Left ventricle myocardium superior (tissue), 1 donor: Measurements from ENCODE around the gene TSC2. TPM values are rescaled to one million over a fixed set of nuclear protein-coding genes. Genes with fewer than 3 reads are reported as not detected.
A peak's percentile ranks its signal among the peaks of the same experiment; 100 is the strongest.
"Not testable (repeated sequence)": the region's sequence is repeated elsewhere in the genome, so short reads cannot be mapped to it uniquely, and the experiment has no call there.

Experiments used
- ATAC-seq: fragments of 200-7000 bp; cut with Tn5 transposase; one replicate; pipeline ENCODE4 v1.9.1; 2020; ENCODE audit warnings: mild to moderate bottlenecking, moderate library complexity
- DNase-seq: peaks from one replicate; pipeline ENCODE4 v3.0.0-alpha.2; 2020
- intact Hi-C: fragments of 100-400 bp; cut with micrococcal nuclease; formaldehyde crosslinking; loops from one replicate; pipeline ENCODE4 v1.11.0; 2022
- total RNA-seq: library from RNA; stranded (reverse); fragmentation: NEBNext Ultra II Directional; extraction: Animal tissue kit (Norgen Biotek cat#: 25700); gene quantifications from one replicate; pipeline ENCODE4 v1.2.1, GENCODE V29; 2021
- donor health status: DM: no; HTN: yes; CAD: no; lungs with severe emphysema.

Gene TSC2
- total RNA-seq, 1 donor from 2014 or later: 83.0 TPM

GRCh38 chr16:2089706-2090480 is 42.1 kb downstream of the TSC2 start:
- DNase-seq: no peak
- intact Hi-C loops: no loop called here
- ATAC-seq: no peak

- DNase-seq (peak; percentile 67), ATAC-seq (peak; percentile 47)
- intact Hi-C loops: no loop called here
These were observed 42.6 kb downstream of the TSC2 start for GRCh38 chr16:2090481-2090776.

GRCh38 chr16:2090777-2091546 is 43.2 kb downstream of the TSC2 start:
- DNase-seq (peak; percentile 76), ATAC-seq (peak; percentile 66)
- intact Hi-C loops: no loop called here

GRCh38 chr16:2091547-2092255 is 43.9 kb downstream of the TSC2 start:
- ATAC-seq: no peak
- DNase-seq: no peak
- intact Hi-C loops: no loop called here

GRCh38 chr16:2092256-2092620 is 44.5 kb downstream of the TSC2 start:
- intact Hi-C loops: no loop called here
- ATAC-seq (no peak), DNase-seq (no peak)

- DNase-seq: no peak
- no peak for ATAC-seq
- intact Hi-C loops: no loop called here
These were observed 45.1 kb downstream of the TSC2 start for GRCh38 chr16:2092866-2093265.

GRCh38 chr16:2093793-2094192 is 46.0 kb downstream of the TSC2 start:
- no peak for ATAC-seq
- no peak for DNase-seq
- intact Hi-C loops: no loop called here

- DNase-seq (no peak), ATAC-seq (no peak)
- intact Hi-C loops: no loop called here
These were observed 47.6 kb downstream of the TSC2 start for GRCh38 chr16:2095315-2095853.

- no peak for DNase-seq
- intact Hi-C loops: no loop called here
- ATAC-seq: no peak
These were observed 48.3 kb downstream of the TSC2 start for GRCh38 chr16:2095918-2096582.

- ATAC-seq: peak; percentile 10
- intact Hi-C loops: no loop called here
- DNase-seq: no peak
These were observed 49.2 kb downstream of the TSC2 start for GRCh38 chr16:2096853-2097595.

GRCh38 chr16:2097689-2098088 is 49.9 kb downstream of the TSC2 start:
- DNase-seq, intact Hi-C loops, ATAC-seq: not testable (repeated sequence)

- intact Hi-C loops, DNase-seq, ATAC-seq: not testable (repeated sequence)
These were observed 53.8 kb downstream of the TSC2 start for GRCh38 chr16:2101581-2101980.

- ATAC-seq: no peak
- DNase-seq: no peak
- intact Hi-C loops: no loop called here
These were observed 54.7 kb downstream of the TSC2 start for GRCh38 chr16:2102471-2102870.

- ATAC-seq: peak; percentile 30
- DNase-seq, intact Hi-C loops: not testable (repeated sequence)
These were observed 56.7 kb downstream of the TSC2 start for GRCh38 chr16:2104464-2104863.

GRCh38 chr16:2105291-2105690 is 57.5 kb downstream of the TSC2 start:
- intact Hi-C loops, DNase-seq, ATAC-seq: not testable (repeated sequence)

GRCh38 chr16:2105769-2106168 is 58.0 kb downstream of the TSC2 start:
- DNase-seq, ATAC-seq, intact Hi-C loops: not testable (repeated sequence)

GRCh38 chr16:2106211-2106610 is 58.4 kb downstream of the TSC2 start:
- DNase-seq, intact Hi-C loops: not testable (repeated sequence)

GRCh38 chr16:2107121-2107790 is 59.5 kb downstream of the TSC2 start:
- ATAC-seq, intact Hi-C loops, DNase-seq: not testable (repeated sequence)

More at GRCh38 chr16:2106211-2106610, 58.4 kb downstream of the TSC2 start:
- ATAC-seq: not testable (repeated sequence)
